Neural cell (in vitro differentiated cells): Measurements from ENCODE around the gene ZC3H11A. TPM values are rescaled to one million over a fixed set of nuclear protein-coding genes. Genes with fewer than 3 reads are reported as not detected.

Experiments used
- H2AFZ ChIP-seq: fragments of 200-600, 300-800 bp; sonication (generic), shearing (Covaris generic); 2 replicates; pipeline ENCODE4 v1.6.0; 2014; ENCODE audit warnings: low read depth, mild to moderate bottlenecking, antibody characterized with exemption, low read length, moderate library complexity
- H3F3A ChIP-seq: fragments of 200-600 bp; shearing (Covaris generic); 2 replicates; pipeline ENCODE4 v1.6.1; 2016; ENCODE audit warnings: mild to moderate bottlenecking, moderate library complexity, mixed read lengths, antibody characterized with exemption, low read length; ENCODE audit not compliant: insufficient read depth, poor library complexity, severe bottlenecking
- H3K27ac ChIP-seq: fragments of 200-600, 300-800 bp; sonication (generic), shearing (Covaris generic); 2 replicates; pipeline ENCODE4 v1.5.1; 2014; ENCODE audit warnings: mild to moderate bottlenecking, low read length, moderate library complexity
- H3K27me3 ChIP-seq: fragments of 300-800, 200-600 bp; sonication (generic), shearing (Covaris generic); 2 replicates; pipeline ENCODE4 v1.6.0; 2014; ENCODE audit warnings: mild to moderate bottlenecking, low read depth, low read length, moderate library complexity; ENCODE audit not compliant: insufficient read depth
- H3K36me3 ChIP-seq: fragments of 300-800, 200-600 bp; sonication (generic), shearing (Covaris generic); 2 replicates; pipeline ENCODE4 v1.5.1; 2014; ENCODE audit warnings: mild to moderate bottlenecking, antibody characterized with exemption, low read length, moderate library complexity; ENCODE audit not compliant: insufficient read depth
- H3K4me2 ChIP-seq: fragments of 300-800, 200-600 bp; sonication (generic), shearing (Covaris generic); 2 replicates; pipeline ENCODE4 v1.6.0; 2014; ENCODE audit warnings: mild to moderate bottlenecking, low read length
- H3K4me3 ChIP-seq: fragments of 300-800, 200-600 bp; sonication (generic), shearing (Covaris generic); 2 replicates; pipeline ENCODE4 v1.5.1; 2014; ENCODE audit warnings: mild to moderate bottlenecking, low read length, moderate library complexity
- H3K79me2 ChIP-seq: fragments of 200-600 bp; shearing (Covaris generic); replicated peaks from 2 replicates; pipeline ENCODE4 v1.6.0; 2014; ENCODE audit warnings: mild to moderate bottlenecking, low read length, moderate library complexity; ENCODE audit not compliant: insufficient read depth
- H3K9ac ChIP-seq: fragments of 300-800, 200-600 bp; sonication (generic), shearing (Covaris generic); 2 replicates; pipeline ENCODE4 v1.6.1; 2016; ENCODE audit warnings: mild to moderate bottlenecking, low read length, mixed read lengths
- H3K9me2 ChIP-seq: fragments of 200-600 bp; shearing (Covaris generic); 2 replicates; pipeline ENCODE4 v1.6.1; 2016; ENCODE audit warnings: mild to moderate bottlenecking, low read length, mixed read lengths; ENCODE audit not compliant: insufficient read depth
- H3K9me3 ChIP-seq: fragments of 200-600, 300-800 bp; sonication (generic), shearing (Covaris generic); 2 replicates; pipeline ENCODE4 v1.6.1; 2016; ENCODE audit warnings: mild to moderate bottlenecking, mixed run types, low read length, moderate library complexity, mixed read lengths
- H4K20me1 ChIP-seq: fragments of 200-600 bp; shearing (Covaris generic); 2 replicates; pipeline ENCODE4 v1.6.1; 2016; ENCODE audit warnings: mild to moderate bottlenecking, mixed run types; ENCODE audit not compliant: insufficient read depth
- EP300 ChIP-seq: fragments of 450-650 bp; conservative IDR thresholded peaks from 2 replicates; pipeline ENCODE4 v1.6.1; 2014; ENCODE audit warnings: antibody characterized with exemption, mild to moderate bottlenecking, moderate library complexity; ENCODE audit not compliant: poor library complexity, severe bottlenecking
- EZH2 ChIP-seq: fragments of 200-600, 300-800 bp; shearing (Covaris generic), sonication (generic); IDR thresholded peaks from 2 replicates; pipeline ENCODE4 v1.6.1; 2014; ENCODE audit warnings: antibody characterized with exemption, low read length, borderline replicate concordance, mild to moderate bottlenecking; ENCODE audit not compliant: insufficient read depth, poor library complexity, severe bottlenecking
- MXI1 ChIP-seq: fragments of 450-650 bp; conservative IDR thresholded peaks from 2 replicates; pipeline ENCODE4 v1.6.1; 2014; ENCODE audit warnings: antibody characterized with exemption, mild to moderate bottlenecking; ENCODE audit not compliant: poor library complexity, severe bottlenecking
- POLR2AphosphoS5 ChIP-seq: IDR thresholded peaks from 2 replicates; pipeline ENCODE4 v1.6.1; 2012
- RAD21 ChIP-seq: fragments of 450-650 bp; conservative IDR thresholded peaks from 2 replicates; pipeline ENCODE4 v1.6.1; 2014; ENCODE audit warnings: antibody characterized with exemption, mild to moderate bottlenecking, moderate library complexity
- SMC3 ChIP-seq: fragments of 450-650 bp; conservative IDR thresholded peaks from 2 replicates; pipeline ENCODE4 v1.6.1; 2014; ENCODE audit warnings: antibody characterized with exemption, mild to moderate bottlenecking, moderate library complexity; ENCODE audit not compliant: poor library complexity
- TAF1 ChIP-seq: IDR thresholded peaks from 2 replicates; pipeline ENCODE4 v1.6.1; 2012; ENCODE audit warnings: low read depth
- polyA plus RNA-seq: library from polyadenylated mRNA; depleted of rRNA; stranded (reverse); fragments of >200 nt; gene quantifications from 2 replicates; pipeline ENCODE4 v1.2.3, GENCODE V29; 2014
- TF ChIP-seq, protein P1 (sequence below): fragments of 450-650 bp; IDR thresholded peaks from 2 replicates; pipeline ENCODE4 v1.5.1; 2014; ENCODE audit warnings: antibody characterized with exemption, mild to moderate bottlenecking, moderate library complexity; ENCODE audit not compliant: poor library complexity, severe bottlenecking
- TF ChIP-seq, protein P2 (sequence below): IDR thresholded peaks from 2 replicates; pipeline ENCODE4 v1.6.1; 2012; ENCODE audit warnings: borderline replicate concordance

Gene ZC3H11A
- polyA plus RNA-seq, 1 donor from 2014 or later: 210 TPM

DNA sequence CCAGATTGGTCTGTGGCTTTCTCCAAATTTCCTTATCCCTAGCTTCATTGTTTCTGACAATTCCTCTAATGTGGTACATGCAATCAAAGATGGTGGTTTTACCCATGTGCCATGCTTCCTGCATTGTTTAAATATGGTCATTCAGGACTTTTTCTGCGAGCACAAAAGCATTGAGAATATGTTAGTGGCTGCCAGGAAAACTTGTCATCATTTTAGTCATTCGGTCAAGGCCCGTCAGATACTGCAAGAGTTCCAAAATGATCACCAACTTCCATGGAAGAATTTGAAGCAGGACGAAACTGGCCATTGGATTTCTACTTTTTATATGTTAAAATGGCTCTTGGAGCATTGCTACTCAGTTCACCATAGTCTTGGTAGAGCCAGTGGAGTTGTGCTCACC, 3.7 kb downstream of the ZC3H11A start:
- H2AFZ ChIP-seq: no peak overlapping the region
- no peaks in the 10 kb centered on the region for H3K9me3 ChIP-seq
- no peaks in the 10 kb centered on the region for H3K9me2 ChIP-seq
- no peak overlapping the region for H3K27ac ChIP-seq
- no peak overlapping the region for H3K9ac ChIP-seq
- peaks cover 33% of the 10 kb centered on the region for H3K36me3 ChIP-seq
- no peaks in the 10 kb centered on the region for H4K20me1 ChIP-seq
- no peaks in the 10 kb centered on the region for H3F3A ChIP-seq
- no peak overlapping the region for H3K4me2 ChIP-seq
- H3K27me3 ChIP-seq: no peaks in the 10 kb centered on the region
- H3K4me3 ChIP-seq: no peak overlapping the region
- H3K79me2 ChIP-seq: peaks cover 59% of the 10 kb centered on the region
- TF ChIP-seq EP300 (no peak), MXI1 (no peak), SMC3 (no peak), POLR2AphosphoS5 (no peak), TAF1 (no peak), EZH2 (no peak)
- TF ChIP-seq, protein P1, sequence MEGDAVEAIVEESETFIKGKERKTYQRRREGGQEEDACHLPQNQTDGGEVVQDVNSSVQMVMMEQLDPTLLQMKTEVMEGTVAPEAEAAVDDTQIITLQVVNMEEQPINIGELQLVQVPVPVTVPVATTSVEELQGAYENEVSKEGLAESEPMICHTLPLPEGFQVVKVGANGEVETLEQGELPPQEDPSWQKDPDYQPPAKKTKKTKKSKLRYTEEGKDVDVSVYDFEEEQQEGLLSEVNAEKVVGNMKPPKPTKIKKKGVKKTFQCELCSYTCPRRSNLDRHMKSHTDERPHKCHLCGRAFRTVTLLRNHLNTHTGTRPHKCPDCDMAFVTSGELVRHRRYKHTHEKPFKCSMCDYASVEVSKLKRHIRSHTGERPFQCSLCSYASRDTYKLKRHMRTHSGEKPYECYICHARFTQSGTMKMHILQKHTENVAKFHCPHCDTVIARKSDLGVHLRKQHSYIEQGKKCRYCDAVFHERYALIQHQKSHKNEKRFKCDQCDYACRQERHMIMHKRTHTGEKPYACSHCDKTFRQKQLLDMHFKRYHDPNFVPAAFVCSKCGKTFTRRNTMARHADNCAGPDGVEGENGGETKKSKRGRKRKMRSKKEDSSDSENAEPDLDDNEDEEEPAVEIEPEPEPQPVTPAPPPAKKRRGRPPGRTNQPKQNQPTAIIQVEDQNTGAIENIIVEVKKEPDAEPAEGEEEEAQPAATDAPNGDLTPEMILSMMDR: no peak
- TF ChIP-seq, protein P2, sequence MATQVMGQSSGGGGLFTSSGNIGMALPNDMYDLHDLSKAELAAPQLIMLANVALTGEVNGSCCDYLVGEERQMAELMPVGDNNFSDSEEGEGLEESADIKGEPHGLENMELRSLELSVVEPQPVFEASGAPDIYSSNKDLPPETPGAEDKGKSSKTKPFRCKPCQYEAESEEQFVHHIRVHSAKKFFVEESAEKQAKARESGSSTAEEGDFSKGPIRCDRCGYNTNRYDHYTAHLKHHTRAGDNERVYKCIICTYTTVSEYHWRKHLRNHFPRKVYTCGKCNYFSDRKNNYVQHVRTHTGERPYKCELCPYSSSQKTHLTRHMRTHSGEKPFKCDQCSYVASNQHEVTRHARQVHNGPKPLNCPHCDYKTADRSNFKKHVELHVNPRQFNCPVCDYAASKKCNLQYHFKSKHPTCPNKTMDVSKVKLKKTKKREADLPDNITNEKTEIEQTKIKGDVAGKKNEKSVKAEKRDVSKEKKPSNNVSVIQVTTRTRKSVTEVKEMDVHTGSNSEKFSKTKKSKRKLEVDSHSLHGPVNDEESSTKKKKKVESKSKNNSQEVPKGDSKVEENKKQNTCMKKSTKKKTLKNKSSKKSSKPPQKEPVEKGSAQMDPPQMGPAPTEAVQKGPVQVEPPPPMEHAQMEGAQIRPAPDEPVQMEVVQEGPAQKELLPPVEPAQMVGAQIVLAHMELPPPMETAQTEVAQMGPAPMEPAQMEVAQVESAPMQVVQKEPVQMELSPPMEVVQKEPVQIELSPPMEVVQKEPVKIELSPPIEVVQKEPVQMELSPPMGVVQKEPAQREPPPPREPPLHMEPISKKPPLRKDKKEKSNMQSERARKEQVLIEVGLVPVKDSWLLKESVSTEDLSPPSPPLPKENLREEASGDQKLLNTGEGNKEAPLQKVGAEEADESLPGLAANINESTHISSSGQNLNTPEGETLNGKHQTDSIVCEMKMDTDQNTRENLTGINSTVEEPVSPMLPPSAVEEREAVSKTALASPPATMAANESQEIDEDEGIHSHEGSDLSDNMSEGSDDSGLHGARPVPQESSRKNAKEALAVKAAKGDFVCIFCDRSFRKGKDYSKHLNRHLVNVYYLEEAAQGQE: no peak

DNA sequence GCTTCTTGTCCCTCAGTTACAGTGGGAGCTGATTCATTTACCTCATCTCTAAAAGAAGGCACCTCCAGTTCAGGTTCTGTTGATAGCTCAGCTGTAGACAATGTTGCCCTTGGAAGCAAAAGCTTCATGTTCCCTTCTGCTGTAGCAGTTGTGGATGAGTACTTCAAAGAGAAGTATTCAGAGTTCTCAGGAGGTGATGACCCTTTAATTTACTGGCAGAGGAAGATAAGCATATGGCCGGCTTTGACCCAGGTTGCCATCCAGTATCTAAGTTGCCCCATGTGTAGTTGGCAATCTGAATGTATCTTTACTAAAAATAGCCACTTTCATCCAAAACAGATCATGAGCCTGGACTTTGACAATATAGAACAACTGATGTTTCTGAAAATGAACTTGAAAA, 4.5 kb downstream of the ZC3H11A start:
- Histone ChIP-seq H2AFZ (no peak overlapping the region), H3K79me2 (peaks cover 59% of the 10 kb centered on the region), H3K36me3 (peaks cover 33% of the 10 kb centered on the region), H4K20me1 (no peaks in the 10 kb centered on the region), H3K4me2 (no peak overlapping the region), H3K4me3 (peak overlapping the region; percentile 9), H3K9me2 (no peaks in the 10 kb centered on the region), H3K9ac (no peak overlapping the region), H3F3A (no peaks in the 10 kb centered on the region), H3K27me3 (no peaks in the 10 kb centered on the region), H3K27ac (no peak overlapping the region), H3K9me3 (no peaks in the 10 kb centered on the region)
- TF ChIP-seq, protein P1: no peak
- TF ChIP-seq SMC3 (no peak), TAF1 (no peak), EZH2 (no peak), POLR2AphosphoS5 (no peak), EP300 (no peak), MXI1 (no peak), RAD21 (no peak)
